Superior temporal gyrus (tissue), 1 donor: Measurements from ENCODE around the gene TMEM134.

Experiments
- DNase-seq: peaks from one replicate; pipeline ENCODE4 v3.0.0-alpha.2; 2016; ENCODE audit errors: extremely low spot score

The TMEM134 gene

GRCh38 chr11:67422891-67423290 lies 46.2 kb downstream of the TMEM134 start:
- no peak for DNase-seq

GRCh38 chr11:67421430-67422031 lies 47.5 kb downstream of the TMEM134 start:
- no peak for DNase-seq

DNA sequence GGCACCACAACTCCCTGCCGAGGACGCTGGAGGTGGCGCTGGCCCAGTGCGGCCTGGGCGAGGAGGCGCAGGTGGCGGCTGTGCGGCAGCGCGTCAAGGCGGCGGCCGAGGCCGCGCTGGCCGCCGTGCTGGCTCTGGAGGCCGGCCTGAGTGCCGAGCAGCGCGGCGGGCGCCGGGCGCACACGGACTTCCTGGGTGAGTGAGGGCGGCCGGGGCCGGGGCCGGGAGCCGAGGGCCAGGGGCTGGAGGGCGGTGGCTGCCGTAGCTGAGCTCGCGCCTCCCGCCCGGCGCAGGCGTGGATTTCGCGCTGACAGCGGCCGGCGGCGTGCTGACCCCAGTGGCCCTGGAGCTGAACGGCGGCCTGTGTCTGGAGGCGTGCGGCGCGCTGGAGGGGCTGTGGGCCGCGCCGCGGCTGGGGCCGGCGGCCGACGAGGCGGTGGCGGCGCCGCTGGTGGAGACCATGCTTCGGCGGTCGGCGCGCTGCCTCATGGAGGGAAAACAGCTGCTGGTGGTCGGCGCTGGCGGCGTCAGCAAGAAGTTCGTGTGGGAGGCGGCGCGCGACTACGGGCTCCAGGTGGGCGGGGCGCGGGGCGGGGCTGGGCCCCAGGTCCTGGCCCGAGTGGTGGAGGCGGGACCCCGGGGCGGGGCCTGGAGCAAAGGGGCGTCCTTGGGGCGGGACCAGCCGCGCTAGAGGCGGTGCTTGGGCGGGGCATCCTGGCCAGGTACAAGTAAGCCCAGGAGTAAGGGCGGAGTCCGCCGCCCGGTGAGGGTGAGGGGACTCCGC lies 48.2 kb downstream of the TMEM134 start:
- DNase-seq = peak; percentile 81

- no peak for DNase-seq
Measured at GRCh38 chr11:67420147-67420645, 48.9 kb downstream of the TMEM134 start.

DNA sequence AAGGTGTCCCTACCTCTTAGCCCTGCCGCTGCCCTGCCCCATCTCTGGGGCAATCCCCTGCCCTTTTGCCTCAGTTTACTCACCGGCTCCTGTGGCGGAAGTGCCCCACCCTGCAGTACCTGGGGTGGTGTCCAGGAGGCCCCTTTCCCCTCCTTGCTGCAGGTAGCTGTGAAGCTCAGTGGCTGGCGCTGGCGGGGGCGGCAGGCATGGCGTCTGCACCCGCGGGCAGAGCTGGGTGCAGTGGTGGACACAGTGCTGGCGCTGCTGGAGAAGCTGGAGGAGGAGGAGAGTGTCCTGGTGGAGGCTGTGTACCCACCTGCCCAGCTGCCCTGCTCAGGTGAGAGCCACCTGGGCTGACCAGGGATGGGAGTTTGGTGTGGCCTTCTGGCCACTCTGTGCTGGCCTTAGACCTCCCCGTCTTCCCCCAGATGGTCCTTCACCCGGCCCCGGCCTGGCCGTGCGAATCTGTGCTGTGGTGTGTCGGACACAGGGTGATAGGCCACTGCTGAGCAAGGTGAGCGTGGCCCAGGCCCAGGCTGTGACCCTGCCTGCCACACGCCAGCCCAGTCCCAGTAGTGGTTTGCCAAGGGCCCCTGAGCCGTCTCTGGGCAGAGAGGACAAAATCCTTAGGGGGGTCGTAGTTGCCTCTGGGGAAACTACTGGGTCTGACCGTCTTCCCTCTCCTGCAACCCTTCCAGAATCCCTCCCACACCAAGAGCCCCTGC lies 49.6 kb downstream of the TMEM134 start:
- DNase-seq = no peak

DNA sequence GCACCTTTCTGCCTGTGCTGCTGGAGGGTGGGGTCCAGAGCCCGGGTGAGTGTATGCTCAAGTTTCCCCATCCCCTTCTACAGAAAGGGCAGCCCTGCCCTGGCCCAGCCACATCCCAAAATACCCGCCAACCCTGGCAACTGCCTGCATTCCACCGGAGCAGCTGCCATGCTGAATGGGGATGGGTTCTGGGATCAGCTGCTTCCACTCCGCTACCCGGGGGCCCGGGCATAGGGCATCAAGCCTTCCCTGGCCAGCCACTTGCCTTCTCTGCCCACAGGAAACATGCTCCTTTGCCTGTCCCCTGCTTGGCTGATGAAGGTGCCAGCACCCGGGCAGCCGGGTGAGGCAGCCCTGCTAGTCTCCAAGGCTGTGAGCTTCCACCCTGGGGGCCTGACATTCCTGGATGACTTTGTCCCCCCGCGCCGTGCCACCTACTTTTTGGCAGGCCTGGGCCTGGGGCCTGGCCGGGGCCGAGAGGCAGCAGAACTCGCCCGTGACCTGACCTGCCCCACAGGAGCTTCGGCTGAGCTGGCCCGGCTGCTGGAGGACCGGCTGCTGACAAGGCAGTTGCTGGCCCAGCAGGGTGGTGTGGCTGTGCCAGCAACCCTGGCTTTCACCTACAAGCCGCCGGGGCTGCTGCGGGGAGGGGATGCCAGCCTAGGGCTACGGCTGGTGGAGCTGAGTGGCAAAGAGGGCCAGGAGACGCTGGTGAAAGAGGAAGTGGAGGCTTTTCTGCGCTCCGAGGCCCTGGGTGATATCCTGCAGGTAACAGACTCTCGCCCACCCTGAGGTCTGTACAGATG lies 50.4 kb downstream of the TMEM134 start:
- no peak for DNase-seq

- no peak for DNase-seq
Measured at GRCh38 chr11:67417425-67417824, 51.6 kb downstream of the TMEM134 start.

DNA sequence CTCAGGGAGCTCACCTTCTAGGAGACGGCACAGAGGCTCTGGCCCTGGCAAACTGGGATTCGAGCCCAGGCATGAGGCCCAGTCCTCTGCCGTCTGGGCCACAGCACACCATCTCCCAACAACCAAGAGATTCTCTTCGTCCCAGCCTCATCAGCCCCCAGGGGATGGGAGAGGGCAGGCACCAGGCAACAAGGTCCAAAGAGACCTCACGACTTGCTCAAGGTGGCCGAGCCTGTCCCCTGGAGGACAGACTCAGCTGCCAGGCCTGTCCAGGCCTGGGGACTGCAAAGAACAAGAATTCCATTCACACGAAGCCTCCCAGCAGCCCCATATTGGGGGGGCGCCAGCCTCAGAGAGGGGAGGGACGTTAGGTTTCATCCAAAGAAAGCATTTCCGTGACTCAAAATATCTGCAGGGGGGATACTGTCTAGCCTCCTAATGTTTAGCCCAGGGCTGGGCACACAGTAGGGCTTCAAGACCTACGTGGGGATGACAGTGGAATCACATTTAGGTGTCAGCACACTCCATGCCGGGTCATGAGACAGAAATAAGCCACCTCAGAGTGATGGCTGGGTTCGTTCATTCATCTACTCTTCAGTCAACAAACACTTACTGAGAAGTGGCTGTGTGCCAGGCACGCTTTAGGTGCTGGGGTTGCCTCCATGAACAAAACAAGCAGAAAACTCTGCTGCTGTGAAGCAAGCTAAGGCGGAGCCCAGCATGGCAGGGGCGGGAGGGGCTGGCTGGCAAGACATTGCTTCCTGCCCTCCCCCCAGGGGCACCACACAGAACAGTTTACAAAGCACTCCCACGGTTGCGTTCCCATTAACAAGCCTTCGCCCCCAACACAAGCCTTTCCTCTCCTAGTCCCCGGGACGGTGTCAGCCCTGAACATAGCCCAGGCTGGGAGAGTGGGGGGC lies 52.4 kb downstream of the TMEM134 start:
- peak; percentile 48 for DNase-seq

GRCh38 chr11:67415501-67416304 lies 53.3 kb downstream of the TMEM134 start, which contains the start of gene CARNS1:
Gene CARNS1, plus strand, starts transcription at chr11:67415678. Its CDS starts 522 bp downstream, at chr11:67416200.
- peak; percentile 69 for DNase-seq

- DNase-seq = peak; percentile 44
Measured at GRCh38 chr11:67413266-67413849, 55.7 kb downstream of the TMEM134 start.

- DNase-seq = peak; percentile 7
Measured at GRCh38 chr11:67412495-67413179, 56.4 kb downstream of the TMEM134 start.

DNA sequence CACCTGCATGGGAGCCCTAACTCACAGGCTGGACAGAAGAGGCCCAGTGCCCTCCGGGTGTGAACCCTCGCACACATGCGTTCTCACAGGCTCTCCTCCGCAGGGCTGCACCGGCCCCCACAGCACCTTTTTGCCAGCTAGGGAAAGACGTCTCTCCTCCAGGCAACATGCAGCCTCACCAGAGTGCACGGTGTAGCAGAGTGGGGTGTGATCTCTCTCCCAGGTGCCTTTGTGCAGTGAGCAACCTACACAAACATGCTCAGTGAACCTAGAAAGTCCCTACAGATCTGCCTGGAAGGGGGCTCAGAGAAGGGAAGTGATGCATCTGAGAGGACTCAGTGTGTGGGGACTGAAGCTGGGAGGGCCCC lies 57.3 kb downstream of the TMEM134 start:
- peak; percentile 15 for DNase-seq
